GM23248 (cell line): ENCODE results near the gene KIF13A.

Source experiments
- EZH2 ChIP-seq: fragments of 200-600 bp; sonication (generic); IDR thresholded peaks from 2 replicates; pipeline ENCODE4 v1.6.1; 2018; ENCODE audit warnings: antibody characterized with exemption, mild to moderate bottlenecking; ENCODE audit not compliant: insufficient read depth, poor library complexity, severe bottlenecking
- EZH2phosphoT487 ChIP-seq: fragments of 200-600 bp; sonication (generic); IDR thresholded peaks from 2 replicates; pipeline ENCODE4 v1.6.1; 2018; ENCODE audit warnings: antibody characterized with exemption, moderate library complexity, mild to moderate bottlenecking, low read depth; ENCODE audit not compliant: insufficient read depth

DNA sequence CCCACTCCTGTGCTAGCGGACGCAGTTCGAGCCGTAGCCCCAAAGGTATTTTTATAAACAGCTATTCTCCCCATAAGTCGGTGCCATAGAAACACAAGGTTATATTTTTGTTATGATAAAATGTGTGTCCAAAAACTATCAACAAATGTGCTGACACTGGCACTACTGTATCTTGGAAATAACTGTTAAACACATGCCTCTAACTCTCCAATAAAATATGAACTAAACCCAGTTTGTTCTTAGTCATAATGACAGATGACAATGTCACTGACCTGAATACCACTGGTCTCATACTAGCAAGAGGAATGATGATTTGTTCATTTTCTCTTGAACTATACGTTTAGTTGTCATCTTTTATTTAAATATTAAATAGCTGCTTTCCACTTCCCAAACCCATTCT is 229.3 kb downstream of the KIF13A start:
- TF ChIP-seq EZH2, result no peak
- TF ChIP-seq EZH2phosphoT487, result no peak
